Uterus (tissue), 4 donors: ENCODE measurements around the gene CCR7. TPM values are rescaled to one million over a fixed set of nuclear protein-coding genes. Genes with fewer than 3 reads are reported as not detected.

Source experiments
- DNase-seq, 2 donors: peaks; one replicate each; pipeline ENCODE4 v3.0.0-alpha.2; 2019 to 2020
- H3K27ac ChIP-seq, 2 donors: fragments of 200-600 bp; sonication (generic); 1 replicate in 1 of 2; 2 replicates in 1 of 2; pipeline ENCODE4 v1.5.1; 2016 to 2018
- H3K27me3 ChIP-seq, 2 donors: fragments of 200-600 bp; sonication (generic); one replicate each; pipeline ENCODE4 v1.5.1; 2018 to 2019; ENCODE audit warnings: control low read depth in 1 of 2
- H3K36me3 ChIP-seq, 2 donors: fragments of 200-600 bp; sonication (generic); one replicate each; pipeline ENCODE4 v1.5.1; 2019; ENCODE audit warnings: control low read depth in 1 of 2
- H3K4me1 ChIP-seq, 2 donors: fragments of 200-600 bp; sonication (generic); one replicate each; pipeline ENCODE4 v1.5.1; 2018 to 2019; ENCODE audit warnings: control low read depth in 1 of 2
- H3K4me3 ChIP-seq, 2 donors: fragments of 200-600 bp; sonication (generic); 1 replicate in 1 of 2; 2 replicates in 1 of 2; pipeline ENCODE4 v1.5.1; 2018 to 2019; ENCODE audit warnings: mild to moderate bottlenecking in 1 of 2
- H3K9me3 ChIP-seq, 2 donors: fragments of 200-600 bp; sonication (generic); one replicate each; pipeline ENCODE4 v1.5.1; 2019; ENCODE audit warnings: control low read depth in 1 of 2
- CTCF ChIP-seq, 4 experiments: fragments of 200-600 bp in 2 of 4; fragments of 450-650 bp in 2 of 4; sonication (generic) in 2 of 4; IDR thresholded peaks; one replicate each; pipeline ENCODE4 v1.5.1; 2016 to 2019; ENCODE audit warnings: antibody characterized with exemption in 4 of 4, mild to moderate bottlenecking in 2 of 4, moderate library complexity in 1 of 4
- POLR2A ChIP-seq, 2 donors: fragments of 450-650 bp; IDR thresholded peaks; one replicate each; pipeline ENCODE4 v1.6.1; 2016; ENCODE audit warnings: antibody characterized with exemption in 2 of 2, mild to moderate bottlenecking in 1 of 2, moderate library complexity in 1 of 2
- intact Hi-C: fragments of 100-400 bp; cut with DNase I; formaldehyde crosslinking; loops from one replicate; pipeline ENCODE4 v1.15.1; 2023; ENCODE audit warnings: low total_unique reads
- total RNA-seq, 4 donors: library from RNA; depleted of rRNA in 3 of 4; stranded (reverse); fragments of >200 nt in 3 of 4; gene quantifications; one replicate each; pipeline versions ENCODE4 v1.1.0 to v1.2.4, GENCODE V29; 2014 to 2023
- donor health status: DM: yes; HTN: yes; CAD: no.

CCR7 gene
- total RNA-seq, 4 donors from 2014 or later = 0.14 TPM; not detected in 3

GRCh38 chr17:40529991-40530390, 35.3 kb downstream of the CCR7 start:
- intact Hi-C loops = loop anchor here (5.0 to 10.0 kb wide), 4 partner anchors 55 to 175 kb away; partner anchors contain the start of gene IGFBP4
- TF ChIP-seq POLR2A (IDR thresholded peaks at IDR 0.05) = no peak
- no peak for TF ChIP-seq CTCF (IDR thresholded peaks at IDR 0.05)
- Histone ChIP-seq H3K27ac (no peak overlapping the region), H3K36me3 (no peaks in the 10 kb centered on the region), H3K9me3 (no peaks in the 10 kb centered on the region), H3K27me3 (no peaks in the 10 kb centered on the region), H3K4me1 (peaks cover 0 to 7% of the 10 kb centered on the region in 2 donors), H3K4me3 (no peak overlapping the region)
- peak in 1 of 2 donors; percentile 2 for DNase-seq

GRCh38 chr17:40528692-40529417, 36.4 kb downstream of the CCR7 start:
- peaks cover 0 to 7% of the 10 kb centered on the region in 2 donors for H3K4me1 ChIP-seq
- H3K36me3 ChIP-seq = no peaks in the 10 kb centered on the region
- peak in 1 of 2 donors; percentile 11 for DNase-seq
- intact Hi-C loops = loop anchor here (10.0 kb wide), 1 partner anchor 134 kb away; no protein-coding TSS in a partner anchor
- no peaks in the 10 kb centered on the region for H3K27me3 ChIP-seq
- no peak overlapping the region for H3K4me3 ChIP-seq
- no peak overlapping the region for H3K27ac ChIP-seq
- TF ChIP-seq CTCF (IDR thresholded peaks at IDR 0.05) (no peak), POLR2A (IDR thresholded peaks at IDR 0.05) (no peak)
- H3K9me3 ChIP-seq = no peaks in the 10 kb centered on the region

- H3K27me3 ChIP-seq = no peaks in the 10 kb centered on the region
- no peak overlapping the region for H3K27ac ChIP-seq
- H3K36me3 ChIP-seq = no peaks in the 10 kb centered on the region
- intact Hi-C loops = loop anchor here (10.0 kb wide), 1 partner anchor 132 kb away; no protein-coding TSS in a partner anchor
- TF ChIP-seq CTCF (IDR thresholded peaks at IDR 0.05) = no peak
- no peak for TF ChIP-seq POLR2A (IDR thresholded peaks at IDR 0.05)
- peak; percentile 57 to 62 for DNase-seq
- no peaks in the 10 kb centered on the region for H3K9me3 ChIP-seq
- no peaks in the 10 kb centered on the region for H3K4me1 ChIP-seq
- no peak overlapping the region for H3K4me3 ChIP-seq
These were observed 38.6 kb downstream of the CCR7 start for GRCh38 chr17:40526668-40527067.

DNA sequence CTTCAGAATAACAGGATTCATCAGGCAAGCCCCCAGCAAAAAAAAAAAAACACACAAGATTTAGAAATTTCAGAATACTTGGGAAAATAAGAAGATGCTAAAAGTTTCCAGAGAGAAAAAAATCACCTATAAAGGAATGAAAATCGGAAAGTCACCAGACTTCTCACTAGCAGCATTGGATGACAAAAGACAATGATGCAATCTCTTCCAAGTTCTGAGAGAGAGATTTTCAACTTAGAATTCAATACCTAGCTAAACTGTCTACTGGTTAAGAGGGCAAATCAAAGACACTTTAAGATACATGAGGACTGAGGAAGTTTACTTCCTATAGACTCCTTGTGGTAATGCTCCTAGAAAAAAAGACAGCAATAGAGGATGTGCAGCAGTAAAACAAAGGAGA, 40.0 kb downstream of the CCR7 start:
- intact Hi-C loops = loop anchor here (10.0 kb wide), 1 partner anchor 130 kb away; no protein-coding TSS in a partner anchor
- no peaks in the 10 kb centered on the region for H3K36me3 ChIP-seq
- H3K27ac ChIP-seq = no peak overlapping the region

More for the DNA sequence above, 40.0 kb downstream of the CCR7 start:
- Histone ChIP-seq H3K4me1 (no peaks in the 10 kb centered on the region), H3K9me3 (no peaks in the 10 kb centered on the region), H3K4me3 (no peak overlapping the region), H3K27me3 (no peaks in the 10 kb centered on the region)
- DNase-seq = no peak
- no peak for TF ChIP-seq POLR2A (IDR thresholded peaks at IDR 0.05)
- TF ChIP-seq CTCF (IDR thresholded peaks at IDR 0.05) = no peak
